BLaER1 treated with 17β-estradiol and CSF1 and Interleukin-3, amounts not matched to agents 10 nM and 100 nM (cell line): ENCODE measurements around the gene ADGRV1.
"Not testable (repeated sequence)": the region's sequence is repeated elsewhere in the genome, so short reads cannot be mapped to it uniquely, and the experiment has no call there.

ENCODE experiments used
- H3K27ac ChIP-seq, 11 experiments: shearing (Covaris generic); formaldehyde crosslinking; 2 replicates each; pipeline ENCODE4 v1.8.1; 2022
- H3K27me3 ChIP-seq, 11 experiments: shearing (Covaris generic); formaldehyde crosslinking; 2 replicates each; pipeline ENCODE4 v1.8.1; 2022
- H3K36me3 ChIP-seq, 11 experiments: shearing (Covaris generic); formaldehyde crosslinking; 2 replicates each; pipeline ENCODE4 v1.8.1; 2022
- H3K4me1 ChIP-seq, 10 experiments: shearing (Covaris generic); formaldehyde crosslinking; 2 replicates each; pipeline ENCODE4 v1.8.1; 2022
- H3K4me2 ChIP-seq, 11 experiments: shearing (Covaris generic); formaldehyde crosslinking; 2 replicates each; pipeline ENCODE4 v1.8.1; 2022
- H3K4me3 ChIP-seq, 10 experiments: shearing (Covaris generic); formaldehyde crosslinking; 2 replicates each; pipeline ENCODE4 v1.8.1; 2022
- H3K9ac ChIP-seq, 11 experiments: shearing (Covaris generic); formaldehyde crosslinking; 2 replicates each; pipeline ENCODE4 v1.8.1; 2022
- H3K9me3 ChIP-seq, 11 experiments: shearing (Covaris generic); formaldehyde crosslinking; replicated peaks in 1 of 11; 2 replicates each; pipeline ENCODE4 v1.8.1; 2022
- H4K20me1 ChIP-seq, 11 experiments: shearing (Covaris generic); formaldehyde crosslinking; 2 replicates each; pipeline ENCODE4 v1.8.1; 2022
- Cebpa-rat ChIP-seq, 11 experiments: shearing (Covaris generic); IDR thresholded peaks; 2 replicates each; pipeline ENCODE4 v1.8.1; 2022

The ADGRV1 gene

DNA sequence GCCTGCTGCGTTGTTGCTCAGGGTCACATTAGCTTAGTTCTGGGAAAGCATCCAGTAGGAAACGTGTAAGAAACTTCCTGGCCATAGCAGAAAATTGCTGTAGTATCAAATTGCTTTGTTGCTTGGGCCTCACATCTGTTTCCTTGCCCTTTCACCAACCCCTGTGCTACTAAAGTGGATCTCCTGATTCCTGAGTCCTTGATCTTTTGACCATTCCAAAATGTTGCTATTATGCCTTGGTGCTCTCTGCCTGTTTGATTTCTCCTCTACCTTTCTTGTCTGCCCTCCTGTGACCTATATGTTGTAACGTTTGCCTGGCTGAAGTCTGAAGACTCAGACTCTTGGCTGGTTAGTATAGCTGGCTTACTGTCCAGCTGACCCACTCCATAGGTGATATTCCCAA, 350.5 kb downstream of the ADGRV1 start:
- H3K36me3 ChIP-seq = no peaks in the 10 kb centered on the region
- H3K4me1 ChIP-seq = peaks cover 0 to 12% (median 0%) of the 10 kb centered on the region in 10 experiments; a peak in 3 of 20 replicates
- H4K20me1 ChIP-seq = no peaks in the 10 kb centered on the region
- H3K9ac ChIP-seq = no peak overlapping the region
- no peak overlapping the region for H3K27ac ChIP-seq
- no peak overlapping the region for H3K4me2 ChIP-seq
- no peaks in the 10 kb centered on the region for H3K27me3 ChIP-seq
- no peaks in the 10 kb centered on the region for H3K9me3 ChIP-seq
- no peak for TF ChIP-seq Cebpa-rat (IDR thresholded peaks at IDR 0.05)
- H3K4me3 ChIP-seq = no peak overlapping the region

DNA sequence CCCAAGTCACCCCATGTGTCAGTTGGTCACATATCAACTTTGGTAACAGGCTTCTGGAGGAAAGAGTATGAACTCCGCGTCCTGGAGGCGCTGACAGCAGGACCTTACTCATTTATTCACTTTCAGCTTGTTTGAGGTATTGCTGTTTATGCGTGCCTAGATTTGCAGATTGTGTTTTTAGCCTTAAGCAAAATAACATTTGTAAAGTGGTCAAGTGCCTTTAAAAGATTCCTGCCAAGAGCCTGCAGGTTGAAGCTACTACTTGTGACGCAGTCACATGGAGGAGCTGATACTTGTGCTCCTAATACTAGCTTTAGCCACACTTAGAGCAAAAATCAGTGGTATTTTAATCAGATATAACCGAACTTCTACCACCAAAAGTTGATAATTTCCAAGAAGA, 351.3 kb downstream of the ADGRV1 start:
- peaks cover 0 to 5% (median 0%) of the 10 kb centered on the region in 10 experiments; a peak in 1 of 20 replicates for H3K4me1 ChIP-seq
- no peak overlapping the region for H3K4me3 ChIP-seq
- no peak for TF ChIP-seq Cebpa-rat (IDR thresholded peaks at IDR 0.05)
- no peak overlapping the region for H3K9ac ChIP-seq
- H3K27ac ChIP-seq = no peak overlapping the region
- no peaks in the 10 kb centered on the region for H3K9me3 ChIP-seq
- no peaks in the 10 kb centered on the region for H3K36me3 ChIP-seq
- H3K4me2 ChIP-seq = no peak overlapping the region
- H4K20me1 ChIP-seq = no peaks in the 10 kb centered on the region
- H3K27me3 ChIP-seq = no peaks in the 10 kb centered on the region

DNA sequence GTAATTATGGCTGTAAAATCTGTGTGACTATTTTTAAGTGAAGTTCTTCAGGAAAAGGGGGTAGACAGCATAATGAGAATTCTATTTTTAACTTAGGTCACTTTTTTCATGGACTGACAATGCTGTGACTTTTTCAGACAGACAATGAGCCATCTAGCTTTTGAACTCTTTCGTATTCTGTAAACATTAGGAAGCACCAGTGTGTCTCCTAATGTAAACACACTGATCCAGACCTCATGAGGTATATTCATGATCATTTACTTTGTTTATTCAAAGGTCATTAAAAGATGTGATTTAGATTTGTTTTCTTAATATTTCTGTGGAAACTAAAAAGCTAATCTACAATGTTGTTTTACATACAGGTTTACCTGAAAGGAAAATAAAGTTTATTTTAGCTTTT, 352.6 kb downstream of the ADGRV1 start:
- no peak overlapping the region for H3K27ac ChIP-seq
- no peak overlapping the region for H3K9ac ChIP-seq
- H3K4me1 ChIP-seq = peaks cover 0 to 5% (median 0%) of the 10 kb centered on the region in 10 experiments; a peak in 1 of 20 replicates
- H4K20me1 ChIP-seq = no peaks in the 10 kb centered on the region
- TF ChIP-seq Cebpa-rat (IDR thresholded peaks at IDR 0.05) = no peak
- no peaks in the 10 kb centered on the region for H3K36me3 ChIP-seq
- no peak overlapping the region for H3K4me3 ChIP-seq
- H3K27me3 ChIP-seq = no peaks in the 10 kb centered on the region
- no peak overlapping the region for H3K4me2 ChIP-seq
- H3K9me3 ChIP-seq = no peaks in the 10 kb centered on the region

DNA sequence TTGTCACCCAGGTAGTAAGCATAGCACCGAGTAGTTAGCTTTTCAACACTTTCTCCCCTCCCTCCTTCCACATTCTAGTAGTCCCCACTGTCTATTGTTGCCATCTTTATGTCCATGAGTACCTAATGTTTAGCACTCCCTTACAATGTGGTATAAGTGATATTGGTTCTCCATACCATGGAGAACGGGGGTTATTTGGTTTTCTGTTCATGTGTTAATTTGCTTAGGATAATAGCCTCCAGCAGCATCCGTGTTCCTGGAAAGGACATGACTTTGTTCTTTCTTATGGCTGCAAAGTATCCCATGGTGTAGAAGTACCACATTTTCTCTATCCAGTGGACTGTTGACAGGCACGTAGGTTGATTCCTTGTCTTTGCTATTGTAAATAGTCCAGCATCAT, 353.9 kb downstream of the ADGRV1 start:
- Histone ChIP-seq H3K9me3 (no peaks in the 10 kb centered on the region), H3K4me3 (no peak overlapping the region), H3K4me2 (no peak overlapping the region), H4K20me1 (no peaks in the 10 kb centered on the region), H3K4me1 (peaks cover 0 to 5% (median 0%) of the 10 kb centered on the region in 10 experiments; a peak in 1 of 20 replicates), H3K27me3 (no peaks in the 10 kb centered on the region), H3K9ac (no peak overlapping the region), H3K27ac (no peak overlapping the region), H3K36me3 (no peaks in the 10 kb centered on the region)
- no peak for TF ChIP-seq Cebpa-rat (IDR thresholded peaks at IDR 0.05)

DNA sequence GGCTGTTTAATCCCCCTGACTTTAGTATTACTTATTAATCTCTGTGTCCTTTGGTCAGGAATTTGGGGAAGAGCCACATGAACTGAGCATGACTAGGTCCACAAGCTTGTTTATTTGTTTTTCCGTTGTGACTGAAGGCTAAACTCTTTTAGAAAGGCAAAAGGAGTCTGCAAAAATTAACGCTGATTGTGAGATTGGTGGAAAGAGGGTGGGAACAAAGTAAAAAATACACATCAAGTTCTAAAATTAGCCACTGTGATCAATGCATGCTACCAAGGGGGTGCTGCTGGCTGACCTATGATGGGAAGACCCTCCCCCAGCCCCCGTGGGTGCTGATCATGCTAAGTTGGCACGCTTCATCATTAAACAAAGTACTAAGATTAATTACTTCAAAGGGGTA, 356.8 kb downstream of the ADGRV1 start:
- Histone ChIP-seq H3K4me3 (no peak overlapping the region), H3K36me3 (no peaks in the 10 kb centered on the region), H4K20me1 (no peaks in the 10 kb centered on the region), H3K9ac (no peak overlapping the region), H3K27ac (no peak overlapping the region), H3K27me3 (no peaks in the 10 kb centered on the region), H3K9me3 (no peaks in the 10 kb centered on the region), H3K4me1 (peaks cover 0 to 5% (median 0%) of the 10 kb centered on the region in 10 experiments; a peak in 1 of 20 replicates), H3K4me2 (no peak overlapping the region)
- TF ChIP-seq Cebpa-rat (IDR thresholded peaks at IDR 0.05) = no peak

DNA sequence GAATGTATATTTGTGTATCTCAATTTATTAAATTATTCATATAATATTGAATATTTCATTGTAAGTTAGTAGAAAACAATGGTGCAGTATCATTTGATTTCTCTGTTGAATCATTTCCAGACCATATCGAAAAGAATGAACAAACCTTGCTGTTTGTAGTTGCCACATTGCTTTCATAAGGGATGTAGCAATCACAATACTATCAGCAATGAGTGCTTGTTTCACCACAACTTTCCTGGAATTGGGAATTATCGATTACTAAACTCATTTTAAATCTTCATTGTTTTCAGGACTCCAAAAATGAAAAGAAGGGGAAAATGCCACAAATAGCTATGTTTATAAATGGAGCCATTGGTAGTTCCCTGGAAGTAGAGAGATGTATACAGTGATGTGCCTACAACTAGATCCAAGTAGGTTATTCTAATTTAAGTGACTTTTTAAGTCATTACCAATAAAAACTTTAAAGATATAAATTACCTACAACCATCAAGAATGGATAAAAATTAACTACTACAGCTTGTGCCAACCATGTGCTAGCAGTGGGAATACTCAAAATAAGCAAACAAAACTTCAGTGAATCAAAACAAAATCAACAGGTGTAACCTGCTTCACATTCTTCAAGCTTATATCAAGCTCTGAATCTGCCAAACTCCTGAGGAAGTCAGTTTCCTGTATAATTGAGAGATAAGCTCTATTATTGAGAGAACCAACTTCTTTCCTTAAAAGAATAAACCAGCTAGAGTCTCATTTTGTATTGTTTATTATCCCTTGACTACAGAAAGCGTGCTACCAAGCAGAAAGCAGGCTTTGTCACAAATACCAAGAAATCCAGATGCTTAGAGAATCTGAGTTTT, 358.6 kb downstream of the ADGRV1 start:
- Histone ChIP-seq H3K4me3 (no peak overlapping the region), H3K27me3 (no peaks in the 10 kb centered on the region), H3K4me2 (no peak overlapping the region), H3K9ac (no peak overlapping the region), H3K9me3 (no peaks in the 10 kb centered on the region), H3K4me1 (peaks cover 0 to 2% (median 0%) of the 10 kb centered on the region in 10 experiments; a peak in 1 of 20 replicates), H4K20me1 (no peaks in the 10 kb centered on the region), H3K27ac (no peak overlapping the region), H3K36me3 (no peaks in the 10 kb centered on the region)
- TF ChIP-seq Cebpa-rat (IDR thresholded peaks at IDR 0.05) = no peak

DNA sequence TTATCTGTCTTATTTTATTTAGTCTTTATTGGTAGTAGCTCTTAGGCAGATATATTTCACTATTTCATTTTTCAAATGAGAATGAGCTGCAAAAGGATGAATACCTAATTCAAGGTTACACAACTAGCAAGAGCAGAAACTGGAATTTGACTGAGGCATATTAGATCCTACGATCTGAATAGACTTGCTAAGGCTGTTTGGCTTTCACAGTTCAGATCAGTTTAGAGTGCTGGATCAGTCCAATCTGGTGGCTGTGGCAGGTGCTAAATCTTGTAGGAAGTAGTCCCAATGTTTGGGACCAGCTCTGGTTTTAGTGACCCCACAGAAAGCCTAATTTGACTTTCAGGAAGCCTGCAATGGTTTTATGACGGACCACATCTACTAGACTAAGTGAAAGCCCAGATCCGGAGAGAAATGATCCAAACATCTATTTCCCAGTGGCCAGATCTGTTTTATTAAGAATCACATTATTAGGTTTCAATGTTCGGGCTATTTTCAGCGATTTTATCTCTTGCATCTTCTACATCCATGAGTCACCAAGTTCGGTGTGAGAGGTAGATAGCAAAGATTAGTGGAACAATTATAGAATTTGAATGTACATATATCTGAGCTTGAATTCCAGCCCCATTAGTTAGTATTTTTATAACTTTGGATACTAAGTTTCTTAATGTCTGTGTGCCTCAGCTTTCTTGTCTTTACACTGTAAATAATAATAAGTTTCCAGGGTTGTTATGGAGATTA, 359.5 kb downstream of the ADGRV1 start:
- TF ChIP-seq Cebpa-rat (IDR thresholded peaks at IDR 0.05) = no peak
- Histone ChIP-seq H3K4me1 (no peaks in the 10 kb centered on the region), H3K27me3 (no peaks in the 10 kb centered on the region), H3K4me2 (no peak overlapping the region), H3K27ac (no peak overlapping the region), H3K36me3 (no peaks in the 10 kb centered on the region), H3K9ac (no peak overlapping the region), H3K4me3 (no peak overlapping the region), H3K9me3 (no peaks in the 10 kb centered on the region), H4K20me1 (no peaks in the 10 kb centered on the region)

DNA sequence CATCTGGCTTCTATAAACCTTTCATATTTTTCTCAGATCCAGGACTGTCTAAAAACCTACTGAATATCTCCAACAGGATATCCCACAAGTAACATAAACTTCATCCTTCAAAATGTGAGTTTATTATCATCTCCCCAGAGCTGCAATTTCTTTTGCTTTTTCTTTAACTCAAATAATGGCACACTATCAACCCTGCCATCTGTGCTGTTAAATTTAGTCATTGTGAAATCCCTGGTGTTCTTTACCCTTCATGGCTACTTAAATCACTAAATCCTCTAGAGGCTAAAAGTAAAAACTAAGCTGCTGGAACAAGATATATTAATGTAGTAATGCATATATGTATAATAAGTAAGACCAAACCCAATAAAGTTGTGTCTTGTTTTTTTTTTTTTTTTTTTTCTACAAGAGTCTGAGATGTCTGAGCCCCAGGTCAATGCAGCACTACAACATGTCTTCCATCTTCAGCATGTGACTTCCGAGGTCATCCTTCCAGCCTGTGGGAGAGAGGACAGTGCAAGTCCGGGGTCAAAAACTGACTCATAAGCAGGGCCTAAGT, 362.9 kb downstream of the ADGRV1 start:
- no peak for TF ChIP-seq Cebpa-rat (IDR thresholded peaks at IDR 0.05)
- Histone ChIP-seq H3K27me3 (no peaks in the 10 kb centered on the region), H4K20me1 (no peaks in the 10 kb centered on the region), H3K4me1 (no peaks in the 10 kb centered on the region), H3K9ac (no peak overlapping the region), H3K9me3 (no peaks in the 10 kb centered on the region), H3K36me3 (no peaks in the 10 kb centered on the region), H3K4me3 (no peak overlapping the region), H3K27ac (no peak overlapping the region), H3K4me2 (no peak overlapping the region)

DNA sequence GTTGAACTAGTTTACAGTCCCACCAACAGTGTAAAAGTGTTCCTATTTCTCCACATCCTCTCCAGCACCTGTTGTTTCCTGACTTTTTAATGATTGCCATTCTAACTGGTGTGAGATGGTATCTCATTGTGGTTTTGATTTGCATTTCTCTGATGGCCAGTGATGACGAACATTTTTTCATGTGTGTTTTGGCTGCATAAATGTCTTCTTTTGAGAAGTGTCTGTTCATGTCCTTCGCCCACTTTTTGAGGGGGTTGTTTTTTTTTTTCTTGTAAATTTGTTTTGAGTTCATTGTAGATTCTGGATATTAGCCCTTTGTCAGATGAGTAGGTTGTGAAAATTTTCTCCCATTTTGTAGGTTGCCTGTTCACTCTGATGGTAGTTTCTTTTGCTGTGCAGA, 365.6 kb downstream of the ADGRV1 start:
- not testable (repeated sequence) for H3K4me1 ChIP-seq

DNA sequence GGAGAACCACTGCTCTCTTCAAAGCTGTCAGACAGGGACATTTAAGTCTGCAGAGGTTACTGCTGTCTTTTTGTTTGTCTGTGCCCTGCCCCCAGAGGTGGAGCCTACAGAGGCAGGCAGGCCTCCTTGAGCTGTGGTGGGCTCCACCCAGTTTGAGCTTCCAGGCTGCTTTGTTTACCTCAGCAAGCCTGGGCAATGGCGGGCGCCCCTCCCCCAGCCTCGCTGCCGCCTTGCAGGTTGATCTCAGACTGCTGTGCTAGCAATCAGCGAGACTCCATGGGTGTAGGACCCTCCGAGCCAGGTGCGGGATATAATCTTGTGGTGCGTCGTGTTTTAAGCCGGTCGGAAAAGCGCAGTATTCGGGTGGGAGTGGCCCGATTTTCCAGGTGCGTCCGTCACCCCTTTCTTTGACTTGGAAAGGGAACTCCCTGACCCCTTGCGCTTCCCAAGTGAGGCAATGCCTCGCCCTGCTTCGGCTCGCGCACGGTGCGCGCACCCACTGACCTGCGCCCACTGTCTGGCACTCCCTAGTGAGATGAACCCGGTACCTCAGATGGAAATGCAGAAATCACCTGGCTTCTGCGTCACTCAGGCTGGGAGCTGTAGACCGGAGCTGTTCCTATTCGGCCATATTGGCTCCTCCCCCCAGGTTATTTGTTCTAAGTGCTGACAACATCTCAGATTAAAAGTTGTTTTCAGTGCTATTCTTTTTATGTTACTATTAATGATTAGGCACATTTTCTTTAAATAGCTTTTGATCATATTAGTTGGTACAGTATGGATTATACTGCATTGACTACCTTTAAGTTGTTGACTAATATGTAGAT, 370.6 kb downstream of the ADGRV1 start:
- not testable (repeated sequence) for H3K27ac ChIP-seq, H3K27me3 ChIP-seq, H3K36me3 ChIP-seq, H3K9me3 ChIP-seq, H3K4me3 ChIP-seq, H3K9ac ChIP-seq, H4K20me1 ChIP-seq, H3K4me2 ChIP-seq, H3K4me1 ChIP-seq

More for the DNA sequence above, 365.6 kb downstream of the ADGRV1 start:
- not testable (repeated sequence) for H4K20me1 ChIP-seq, H3K9me3 ChIP-seq, H3K27ac ChIP-seq, H3K36me3 ChIP-seq, H3K27me3 ChIP-seq, H3K4me2 ChIP-seq, H3K4me3 ChIP-seq, H3K9ac ChIP-seq
